SK-N-SH (cell line): ENCODE results near the gene TBL1XR1. TPM values are rescaled to one million over a fixed set of nuclear protein-coding genes. Genes with fewer than 3 reads are reported as not detected.

ENCODE experiments used
- CTCF ChIA-PET: fragments of 300-600, 350-600 bp; formaldehyde crosslinking; extraction: SDS; loops from one replicate; lab custom pipeline; 2021; lab: Yijun Ruan, JAX
- POLR2A ChIA-PET: fragments of 350-600 bp; sonication (Branson Sonifier 250); formaldehyde crosslinking; extraction: SDS; loops from one replicate; lab custom pipeline; 2020; ENCODE audit warnings: antibody characterized with exemption, inconsistent platforms; lab: Yijun Ruan, JAX
- DNase-seq: peaks from one replicate; pipeline ENCODE4 v3.0.0; 2012
- H2AFZ ChIP-seq: fragments of 200-600 bp; sonication (generic); 2 replicates; pipeline ENCODE4 v1.8.1; 2016; ENCODE audit warnings: antibody characterized with exemption, mild to moderate bottlenecking, low read depth
- H3F3A ChIP-seq: fragments of 200-600 bp; sonication (generic); replicated peaks from 2 replicates; pipeline ENCODE3; 2016; ENCODE audit warnings: antibody characterized with exemption, mild to moderate bottlenecking; ENCODE audit not compliant: insufficient read depth
- H3K27ac ChIP-seq, 2 experiments: fragments of 200-500 bp in 1 of 2; fragments of 200-600 bp in 1 of 2; sonication (Bioruptor generic) in 1 of 2; sonication (generic), shearing (Covaris generic) in 1 of 2; 2 replicates each; pipeline versions ENCODE4 v1.5.1 to v1.6.1; 2014 to 2016; ENCODE audit warnings: low read depth in 2 of 2, inconsistent platforms in 1 of 2, low read length in 1 of 2, mild to moderate bottlenecking in 1 of 2, mixed read lengths in 1 of 2
- H3K27me3 ChIP-seq: fragments of 200-600 bp; sonication (generic), shearing (Covaris generic); 2 replicates; pipeline ENCODE4 v1.6.1; 2016; ENCODE audit warnings: mixed run types; ENCODE audit not compliant: insufficient read depth
- H3K36me3 ChIP-seq, 2 experiments: fragments of 200-500 bp in 1 of 2; fragments of 200-600 bp in 1 of 2; sonication (Bioruptor generic) in 1 of 2; sonication (generic) in 1 of 2; replicated peaks in 1 of 2; 2 replicates each; pipeline versions ENCODE3 to v1.5.1; 2014 to 2016; ENCODE audit warnings: low read length in 1 of 2, mild to moderate bottlenecking in 1 of 2; ENCODE audit not compliant: insufficient read depth in 2 of 2, control insufficient read depth in 1 of 2
- H3K4me1 ChIP-seq, 2 experiments: fragments of 200-500 bp in 1 of 2; fragments of 200-600 bp in 1 of 2; sonication (Bioruptor generic) in 1 of 2; sonication (generic), shearing (Covaris generic) in 1 of 2; 2 replicates each; pipeline versions ENCODE4 v1.5.1 to v1.6.1; 2014 to 2016; ENCODE audit warnings: low read depth in 1 of 2, low read length in 1 of 2, mixed run types in 1 of 2; ENCODE audit not compliant: insufficient read depth in 2 of 2, control insufficient read depth in 1 of 2
- H3K4me2 ChIP-seq: fragments of 200-600 bp; sonication (generic), shearing (Covaris generic); 2 replicates; pipeline ENCODE4 v1.6.1; 2017; ENCODE audit warnings: mixed run types
- H3K4me3 ChIP-seq, 2 experiments: fragments of 200-500 bp in 1 of 2; fragments of 200-600 bp in 1 of 2; sonication (Bioruptor generic) in 1 of 2; sonication (generic), shearing (Covaris generic) in 1 of 2; 2 replicates each; pipeline versions ENCODE4 v1.5.1 to v1.8.1; 2014 to 2016; ENCODE audit warnings: low read depth in 2 of 2, inconsistent platforms in 1 of 2, low read length in 1 of 2, mild to moderate bottlenecking in 1 of 2, mixed read lengths in 1 of 2, moderate library complexity in 1 of 2
- H3K79me2 ChIP-seq: fragments of 200-600 bp; sonication (generic); 2 replicates; pipeline ENCODE4 v1.8.1; 2017; ENCODE audit warnings: mild to moderate bottlenecking; ENCODE audit not compliant: insufficient read depth
- H3K9ac ChIP-seq: fragments of 200-600 bp; sonication (generic); 2 replicates; pipeline ENCODE4 v1.6.1; 2017; ENCODE audit warnings: mixed run types
- H3K9me2 ChIP-seq: fragments of 200-600 bp; sonication (generic); 2 replicates; pipeline ENCODE4 v1.6.1; 2017; ENCODE audit warnings: mixed run types
- H3K9me3 ChIP-seq: fragments of 200-600 bp; sonication (generic); 2 replicates; pipeline ENCODE4 v1.6.1; 2017; ENCODE audit warnings: mixed run types, mild to moderate bottlenecking, moderate library complexity
- H4K20me1 ChIP-seq: fragments of 200-600 bp; sonication (generic); 2 replicates; pipeline ENCODE4 v1.6.1; 2017; ENCODE audit warnings: mild to moderate bottlenecking, mixed run types; ENCODE audit not compliant: insufficient read depth
- CTCF ChIP-seq: fragments of 200-600 bp; sonication (generic); IDR thresholded peaks from 2 replicates; pipeline ENCODE4 v1.6.1; 2017; ENCODE audit warnings: antibody characterized with exemption, mild to moderate bottlenecking, moderate library complexity
- ELF1 ChIP-seq: IDR thresholded peaks from 2 replicates; pipeline ENCODE4 v1.4.0; 2012
- FOXJ3 ChIP-seq: sonication (generic); formaldehyde crosslinking; IDR thresholded peaks from 2 replicates; pipeline ENCODE4 v1.5.1; 2020; ENCODE audit warnings: mild to moderate bottlenecking, missing genetic modification reagents
- FOXM1 ChIP-seq: IDR thresholded peaks from 2 replicates; pipeline ENCODE4 v1.4.0; 2012; ENCODE audit warnings: low read depth, mild to moderate bottlenecking
- GATA2 ChIP-seq: sonication (generic); formaldehyde crosslinking; IDR thresholded peaks from 2 replicates; pipeline ENCODE4 v1.5.0; 2020; ENCODE audit warnings: mild to moderate bottlenecking, missing genetic modification reagents
- IRF3 ChIP-seq: fragments of 150-350 bp; IDR thresholded peaks from 2 replicates; pipeline ENCODE4 v1.6.1; 2016; ENCODE audit warnings: mild to moderate bottlenecking, low read depth, low read length
- JUND ChIP-seq: IDR thresholded peaks from 2 replicates; pipeline ENCODE4 v1.4.0; 2012
- NFIC ChIP-seq: IDR thresholded peaks from 2 replicates; pipeline ENCODE4 v1.4.0; 2012; ENCODE audit warnings: borderline replicate concordance
- NRF1 ChIP-seq: IDR thresholded peaks from 2 replicates; pipeline ENCODE4 v1.6.1; 2012; ENCODE audit warnings: low read depth, mild to moderate bottlenecking, low read length
- RCOR1 ChIP-seq: fragments of 150-350 bp; IDR thresholded peaks from 2 replicates; pipeline ENCODE4 v1.6.1; 2017; ENCODE audit warnings: antibody characterized with exemption, low read length
- REST ChIP-seq: IDR thresholded peaks from 2 replicates; pipeline ENCODE4 v1.6.1; 2012; ENCODE audit warnings: mild to moderate bottlenecking, low read depth, low read length, moderate library complexity
- RXRA ChIP-seq: IDR thresholded peaks from 2 replicates; pipeline ENCODE4 v1.4.0; 2012; ENCODE audit warnings: low read depth, mild to moderate bottlenecking, borderline replicate concordance
- SIN3A ChIP-seq: IDR thresholded peaks from 2 replicates; pipeline ENCODE4 v1.6.1; 2012; ENCODE audit warnings: low read depth, mild to moderate bottlenecking, low read length, moderate library complexity, borderline replicate concordance
- SMC3 ChIP-seq: IDR thresholded peaks from 2 replicates; pipeline ENCODE4 v1.6.1; 2012; ENCODE audit warnings: low read depth, low read length, improper control_type of control experiment
- TEAD4 ChIP-seq: IDR thresholded peaks from 2 replicates; pipeline ENCODE4 v1.4.0; 2012; ENCODE audit warnings: mild to moderate bottlenecking, borderline replicate concordance; ENCODE audit not compliant: insufficient read depth
- USF2 ChIP-seq: fragments of 150-350 bp; IDR thresholded peaks from 2 replicates; pipeline ENCODE4 v1.6.1; 2017; ENCODE audit warnings: antibody characterized with exemption, low read length, low read depth, borderline replicate concordance
- ZBTB33 ChIP-seq: IDR thresholded peaks from 2 replicates; pipeline ENCODE4 v1.4.0; 2012; ENCODE audit warnings: low read depth, borderline replicate concordance
- WGBS: methylation state at CpG from one replicate; pipeline ENCODE4 v1.1.6; 2017; ENCODE audit warnings: low lambda C conversion rate; 5-methylcytosine and 5-hydroxymethylcytosine counted together
- polyA plus RNA-seq, 3 experiments: library from polyadenylated mRNA; depleted of rRNA; stranded (reverse); fragments of >200 nt; gene quantifications; 2 replicates each; pipeline ENCODE4 v1.2.3, GENCODE V29; 2012

TBL1XR1 gene
- polyA plus RNA-seq, 1 of the 3 experiments (the other 2 are of a cell fraction): 20.9 TPM

- H3F3A ChIP-seq: peaks cover 4% of the 10 kb centered on the region
- no peaks in the 10 kb centered on the region for H3K9me3 ChIP-seq
- peaks cover 0 to 6% of the 10 kb centered on the region in 2 experiments; a peak in 3 of 4 replicates for H3K4me1 ChIP-seq
- H4K20me1 ChIP-seq: peaks cover 43% of the 10 kb centered on the region; the same call in 1 of the 2 replicates
- no peak overlapping the region for H3K4me3 ChIP-seq
- no peak overlapping the region for H3K27ac ChIP-seq
- H3K9ac ChIP-seq: no peak overlapping the region
- 98% methylated on average over 3 of the region's 3 CpGs for WGBS
- DNase-seq: no peak
- H2AFZ ChIP-seq: no peak overlapping the region
- CTCF ChIA-PET: no interaction called here
- H3K4me2 ChIP-seq: no peak overlapping the region
- peaks cover 93% of the 10 kb centered on the region for H3K79me2 ChIP-seq
- no peaks in the 10 kb centered on the region for H3K27me3 ChIP-seq
- peaks cover 2 to 14% of the 10 kb centered on the region in 2 experiments for H3K36me3 ChIP-seq
- H3K9me2 ChIP-seq: no peaks in the 10 kb centered on the region
- no peak for TF ChIP-seq RXRA
- no peak for TF ChIP-seq CTCF
- no peak for TF ChIP-seq IRF3
- no peak for TF ChIP-seq USF2
- TF ChIP-seq, all 33 proteins: peak for 0
- POLR2A ChIA-PET: no interaction called here
Measured at GRCh38 chr3:177084616-177085015, 112.7 kb downstream of the TBL1XR1 start.

- ChIA-PET POLR2A (no interaction called here), CTCF (interaction anchor here (1.3 kb wide), 1 partner anchor 29 kb away, joined by 4 read pairs; no protein-coding TSS in a partner anchor)
- Histone ChIP-seq H3K27ac (no peak overlapping the region), H3K27me3 (no peaks in the 10 kb centered on the region), H3K79me2 (peaks cover 90% of the 10 kb centered on the region), H3K9me3 (no peaks in the 10 kb centered on the region), H3K4me1 (no peaks in the 10 kb centered on the region; a peak in 1 of 4 replicates), H3K4me3 (no peak overlapping the region), H3K9ac (no peak overlapping the region), H3F3A (peaks cover 4% of the 10 kb centered on the region), H2AFZ (no peak overlapping the region), H3K36me3 (peaks cover 2 to 21% of the 10 kb centered on the region in 2 experiments), H4K20me1 (peaks cover 44% of the 10 kb centered on the region), H3K4me2 (no peak overlapping the region), H3K9me2 (no peaks in the 10 kb centered on the region)
- no peak for DNase-seq
- 90% methylated on average over 1 of the region's 1 CpG for WGBS
- TF ChIP-seq JUND (no peak), ELF1 (no peak), FOXJ3 (no peak), SMC3 (no peak), FOXM1 (no peak), NFIC (no peak), USF2 (no peak), NRF1 (no peak), ZBTB33 (no peak), RCOR1 (no peak), TEAD4 (no peak), SIN3A (no peak), GATA2 (CRISPR knock-in tag) (no peak), REST (no peak)
Measured at GRCh38 chr3:177080122-177080521, 117.2 kb downstream of the TBL1XR1 start.
